ENCODE measurements around the gene IL6R.

Gene IL6R

DNA sequence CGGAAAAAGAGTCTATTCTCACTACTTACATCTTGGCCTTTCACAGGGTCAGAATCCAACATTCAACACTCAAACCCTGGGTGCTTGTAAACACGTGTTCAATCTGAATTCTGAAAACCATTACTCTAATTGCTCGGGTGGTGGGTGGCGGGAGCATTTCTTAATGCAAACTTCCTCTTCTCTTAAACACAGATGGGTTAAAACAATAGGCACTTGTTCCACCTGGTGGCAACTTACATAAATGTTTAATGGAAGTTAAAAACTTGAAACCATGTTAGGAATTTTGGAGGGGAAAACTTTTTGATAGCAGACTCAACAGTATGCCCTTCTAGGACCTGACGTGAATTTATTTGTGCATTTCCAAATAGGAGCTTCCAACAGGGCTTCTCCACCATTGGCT, 73.5 kb downstream of the IL6R start:
- in situ Hi-C loops (cut with MboI; ENCODE audit: low sequenced_read_pairs) = no loop called here

GRCh38 chr1:154479764-154480421, 74.8 kb downstream of the IL6R start:
- in situ Hi-C loops (cut with MboI; ENCODE audit: low sequenced_read_pairs) = loop anchor here (10.0 kb wide), 1 partner anchor 65 kb away; no protein-coding TSS in a partner anchor

- in situ Hi-C loops (cut with MboI; ENCODE audit: low sequenced_read_pairs) = loop anchor here (10.0 kb wide), 1 partner anchor 64 kb away; no protein-coding TSS in a partner anchor
Measured at GRCh38 chr1:154481053-154481452, 75.9 kb downstream of the IL6R start.

DNA sequence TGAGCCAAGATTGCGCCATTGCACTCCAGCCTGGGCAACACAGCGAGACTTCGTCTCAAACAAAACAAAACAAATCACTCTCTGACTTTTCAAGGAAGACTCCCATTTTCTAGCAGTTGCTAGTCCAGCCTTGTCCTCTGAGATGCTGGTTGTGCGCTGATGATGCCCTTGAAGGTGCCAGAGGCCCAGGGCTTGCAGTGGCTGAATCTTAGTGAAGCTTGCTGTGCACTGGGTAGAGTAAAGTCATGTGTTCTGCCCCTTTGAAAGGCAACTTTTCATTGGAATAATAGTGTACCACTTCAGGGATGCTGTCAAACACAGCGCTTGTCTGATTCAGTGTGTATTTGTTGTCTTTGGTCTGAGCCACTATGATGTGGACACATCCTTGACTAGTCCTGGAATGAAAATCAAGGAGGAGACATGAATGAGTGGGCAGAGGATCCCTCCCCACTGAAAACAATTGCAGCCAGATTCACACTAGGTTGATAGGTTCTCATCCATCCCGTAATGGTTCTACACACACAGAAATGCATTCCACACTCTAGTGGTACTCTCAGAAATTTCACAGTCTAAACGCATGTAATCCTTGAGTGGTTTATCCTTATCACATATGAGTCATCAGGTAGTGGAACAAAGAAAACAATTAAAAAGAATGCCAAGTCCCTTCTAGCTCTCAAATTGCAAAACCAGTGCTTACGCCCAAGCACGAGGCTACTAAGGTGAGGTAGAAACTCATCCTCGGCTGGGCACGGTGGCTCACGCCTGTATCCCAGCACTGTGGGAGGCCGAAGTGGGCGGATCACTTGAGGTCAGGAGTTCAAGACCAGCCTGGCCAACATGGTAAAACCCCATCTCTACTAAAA, 79.0 kb downstream of the IL6R start:
- in situ Hi-C loops (cut with MboI; ENCODE audit: low sequenced_read_pairs) = loop anchor here (10.0 kb wide), 1 partner anchor 61 kb away; no protein-coding TSS in a partner anchor

DNA sequence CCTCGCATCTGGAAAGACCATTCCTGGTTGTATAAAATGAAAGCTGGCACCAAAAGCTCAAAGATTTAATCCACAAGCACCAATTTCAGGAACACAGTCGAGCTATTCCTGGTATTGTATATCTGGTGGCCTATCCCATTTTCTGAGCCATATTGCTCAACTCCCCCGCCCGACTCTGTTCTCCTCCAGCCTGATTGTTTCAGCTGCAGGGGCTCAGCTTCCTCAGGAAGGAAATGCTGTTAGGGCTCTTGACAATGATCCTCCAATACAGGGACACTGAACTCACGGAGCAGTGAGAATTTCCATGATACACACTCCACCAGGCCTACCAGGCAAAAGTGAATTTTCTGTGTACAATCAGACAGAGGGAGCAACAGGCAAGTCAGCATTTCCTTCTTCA, 80.0 kb downstream of the IL6R start:
- in situ Hi-C loops (cut with MboI; ENCODE audit: low sequenced_read_pairs) = loop anchor here (10.0 kb wide), 1 partner anchor 60 kb away; no protein-coding TSS in a partner anchor

- in situ Hi-C loops (cut with MboI; ENCODE audit: low sequenced_read_pairs) = loop anchor here (10.0 kb wide), 1 partner anchor 59 kb away; no protein-coding TSS in a partner anchor
Measured at GRCh38 chr1:154485910-154486496, 80.9 kb downstream of the IL6R start.

DNA sequence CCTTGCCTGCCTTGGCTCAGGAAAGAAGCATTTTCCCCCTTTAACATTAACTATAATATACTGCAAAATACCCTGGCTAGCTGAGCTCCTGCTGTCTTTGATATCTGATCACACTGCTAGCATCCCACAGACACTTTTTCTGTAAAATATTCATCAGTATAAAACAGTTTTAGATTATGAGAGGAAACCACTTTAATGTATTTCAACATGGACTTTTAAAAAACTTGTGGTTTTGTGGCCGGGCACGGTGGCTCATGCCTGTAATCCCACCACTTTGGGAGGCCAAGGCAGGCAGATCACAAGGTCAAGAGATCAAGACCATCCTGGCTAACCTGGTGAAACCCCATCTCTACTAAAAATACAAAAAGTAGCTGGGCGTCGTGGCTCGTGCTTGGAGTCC, 81.6 kb downstream of the IL6R start:
- in situ Hi-C loops (cut with MboI; ENCODE audit: low sequenced_read_pairs) = loop anchor here (10.0 kb wide), 1 partner anchor 58 kb away; no protein-coding TSS in a partner anchor

DNA sequence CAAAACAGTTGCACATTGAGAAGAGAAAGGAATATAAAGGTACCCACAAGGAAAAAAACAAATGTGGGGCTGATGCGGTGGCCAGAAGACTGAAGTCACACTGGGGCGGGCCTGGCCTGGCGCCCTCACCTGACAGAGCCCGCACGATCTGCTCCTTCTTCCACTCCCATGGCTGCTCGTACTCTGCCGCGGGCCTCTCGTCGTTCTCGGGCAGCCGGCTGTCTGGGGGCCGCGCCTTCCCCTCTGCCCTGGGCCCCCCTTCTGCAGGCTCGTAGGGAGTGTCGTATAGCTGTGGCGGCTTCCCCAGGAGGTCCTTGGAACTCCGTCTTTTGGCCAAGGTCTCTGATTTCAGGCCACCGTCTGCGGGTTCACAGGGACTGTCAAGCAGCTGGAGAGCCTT, 83.8 kb downstream of the IL6R start:
- in situ Hi-C loops (cut with MboI; ENCODE audit: low sequenced_read_pairs) = loop anchor here (10.0 kb wide), 1 partner anchor 56 kb away; no protein-coding TSS in a partner anchor

DNA sequence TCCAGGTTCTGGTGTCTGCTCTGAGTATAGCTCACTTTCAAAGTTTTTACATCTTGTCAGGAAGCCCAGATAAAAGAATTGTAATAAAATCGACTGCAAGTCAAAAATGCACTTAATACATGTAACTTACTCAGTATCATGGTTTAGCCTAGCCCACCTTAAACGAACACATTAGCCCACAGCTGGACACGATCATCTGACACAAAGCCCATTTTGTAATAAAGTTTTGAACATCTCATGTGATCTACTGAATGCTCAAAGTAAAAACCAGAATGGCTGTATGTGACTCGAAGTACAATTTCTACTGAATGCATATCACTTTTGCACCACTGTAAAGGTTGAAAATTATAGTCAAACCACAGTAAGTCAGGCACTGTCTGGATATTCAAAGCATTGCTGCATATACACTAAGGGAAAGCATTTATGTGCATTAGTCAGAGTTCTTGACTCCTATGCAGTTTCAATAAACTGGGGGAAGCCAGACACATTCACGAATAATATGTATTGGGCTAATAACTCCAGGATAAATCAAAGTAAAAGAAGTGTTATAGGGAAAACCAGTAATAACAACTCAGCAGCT, 84.6 kb downstream of the IL6R start:
- in situ Hi-C loops (cut with MboI; ENCODE audit: low sequenced_read_pairs) = loop anchor here (10.0 kb wide), 1 partner anchor 55 kb away; no protein-coding TSS in a partner anchor

DNA sequence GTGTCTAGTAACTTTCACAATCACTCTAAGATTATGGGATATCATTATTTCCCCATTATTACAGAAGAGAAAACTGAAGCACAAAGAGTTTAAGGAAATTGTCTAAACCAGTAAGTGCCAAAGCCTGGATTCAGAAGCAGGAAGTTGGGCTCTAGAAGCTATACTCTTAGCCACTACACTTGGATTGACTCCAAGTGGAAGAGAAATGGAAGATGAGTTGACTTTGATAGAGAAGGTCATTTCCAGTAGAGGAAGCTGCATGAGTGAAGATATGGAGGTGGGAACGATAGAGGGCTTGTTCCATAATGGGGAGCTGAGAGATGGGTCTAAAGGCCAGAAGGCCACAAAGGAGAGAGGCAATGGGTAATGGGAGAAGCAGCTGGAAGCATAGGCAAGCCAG, 85.2 kb downstream of the IL6R start:
- in situ Hi-C loops (cut with MboI; ENCODE audit: low sequenced_read_pairs) = no loop called here

- in situ Hi-C loops (cut with MboI; ENCODE audit: low sequenced_read_pairs) = no loop called here
Measured at GRCh38 chr1:154492115-154492514, 87.0 kb downstream of the IL6R start.

DNA sequence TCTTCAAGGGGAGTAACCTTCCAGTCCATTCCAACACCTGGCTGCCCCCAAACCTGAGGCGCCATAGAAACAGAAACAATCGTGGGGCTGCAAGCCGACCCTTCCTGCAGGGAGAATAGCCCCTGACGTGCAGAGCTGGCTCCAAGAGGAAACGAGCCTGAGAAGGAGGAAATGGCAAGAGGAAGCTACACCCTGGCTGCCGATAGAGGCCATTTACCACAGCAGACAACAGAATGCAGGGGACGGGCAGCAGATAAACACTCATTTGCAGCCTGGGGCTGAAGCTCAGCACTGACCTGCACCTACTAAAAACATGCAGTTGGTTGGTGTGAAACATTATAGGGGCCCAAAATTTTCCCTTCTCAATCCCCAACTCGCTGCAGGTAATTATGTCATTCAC, 88.1 kb downstream of the IL6R start:
- in situ Hi-C loops (cut with MboI; ENCODE audit: low sequenced_read_pairs) = no loop called here

GRCh38 chr1:154495496-154496273, 90.5 kb downstream of the IL6R start:
- in situ Hi-C loops (cut with MboI; ENCODE audit: low sequenced_read_pairs) = no loop called here

GRCh38 chr1:154496383-154496782, 91.2 kb downstream of the IL6R start:
- in situ Hi-C loops (cut with MboI; ENCODE audit: low sequenced_read_pairs) = no loop called here

DNA sequence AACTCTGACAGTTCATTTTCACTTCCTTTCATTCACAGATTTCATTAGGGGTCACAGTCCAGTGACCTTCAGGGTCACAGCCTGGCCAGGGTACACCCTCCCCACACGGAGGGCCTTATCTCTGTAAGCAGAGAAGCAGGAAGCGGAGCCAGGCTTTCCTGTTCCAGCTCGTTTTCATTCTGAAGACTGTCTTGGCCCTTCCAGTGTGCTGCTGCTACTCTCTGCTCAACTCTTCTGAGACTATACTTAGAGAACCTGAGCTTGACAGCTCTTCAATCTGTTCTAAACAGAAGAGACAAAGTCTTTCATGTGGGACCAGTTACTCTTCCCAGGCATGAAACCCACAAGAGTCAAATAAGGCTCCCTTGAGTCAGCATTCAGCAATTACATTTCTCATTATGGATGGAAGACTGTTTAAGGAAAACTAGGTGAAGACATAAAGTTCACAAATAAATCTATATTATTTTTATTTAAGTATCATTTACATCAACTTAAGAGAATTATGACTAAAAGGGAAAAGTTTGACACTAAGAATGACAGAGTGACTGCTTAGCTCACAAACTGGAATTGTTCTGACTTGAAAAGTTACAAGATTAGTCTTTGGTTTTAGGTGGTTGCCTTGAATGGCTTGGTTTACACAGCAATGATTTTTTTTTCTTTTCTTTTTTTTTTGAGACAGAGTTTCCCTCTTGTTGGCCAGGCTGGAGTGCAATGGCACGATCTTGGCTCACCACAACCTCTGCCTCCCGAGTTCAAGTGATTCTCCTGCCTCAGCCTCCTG, 92.1 kb downstream of the IL6R start:
- in situ Hi-C loops (cut with MboI; ENCODE audit: low sequenced_read_pairs) = no loop called here

DNA sequence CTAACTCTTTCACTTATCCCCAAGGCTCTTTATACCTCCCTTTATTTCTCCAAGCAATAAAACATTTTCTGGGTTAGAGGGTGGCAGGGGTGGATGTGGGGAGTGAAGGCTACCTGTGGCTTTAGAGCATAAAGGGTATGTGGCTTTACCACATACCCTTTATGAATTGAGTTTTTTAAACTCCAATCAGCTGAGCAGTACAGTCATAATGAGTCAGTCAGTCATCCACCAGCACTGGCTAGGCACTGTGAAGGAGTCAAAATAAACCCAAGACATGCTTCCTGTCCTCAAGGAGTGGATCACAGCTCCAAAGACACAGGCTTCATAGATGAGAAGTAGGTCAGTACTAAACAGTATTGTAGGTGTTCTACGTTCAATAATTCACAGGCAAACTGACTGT, 94.3 kb downstream of the IL6R start:
- in situ Hi-C loops (cut with MboI; ENCODE audit: low sequenced_read_pairs) = no loop called here

- in situ Hi-C loops (cut with MboI; ENCODE audit: low sequenced_read_pairs) = no loop called here
Measured at GRCh38 chr1:154500533-154500932, 95.4 kb downstream of the IL6R start.

DNA sequence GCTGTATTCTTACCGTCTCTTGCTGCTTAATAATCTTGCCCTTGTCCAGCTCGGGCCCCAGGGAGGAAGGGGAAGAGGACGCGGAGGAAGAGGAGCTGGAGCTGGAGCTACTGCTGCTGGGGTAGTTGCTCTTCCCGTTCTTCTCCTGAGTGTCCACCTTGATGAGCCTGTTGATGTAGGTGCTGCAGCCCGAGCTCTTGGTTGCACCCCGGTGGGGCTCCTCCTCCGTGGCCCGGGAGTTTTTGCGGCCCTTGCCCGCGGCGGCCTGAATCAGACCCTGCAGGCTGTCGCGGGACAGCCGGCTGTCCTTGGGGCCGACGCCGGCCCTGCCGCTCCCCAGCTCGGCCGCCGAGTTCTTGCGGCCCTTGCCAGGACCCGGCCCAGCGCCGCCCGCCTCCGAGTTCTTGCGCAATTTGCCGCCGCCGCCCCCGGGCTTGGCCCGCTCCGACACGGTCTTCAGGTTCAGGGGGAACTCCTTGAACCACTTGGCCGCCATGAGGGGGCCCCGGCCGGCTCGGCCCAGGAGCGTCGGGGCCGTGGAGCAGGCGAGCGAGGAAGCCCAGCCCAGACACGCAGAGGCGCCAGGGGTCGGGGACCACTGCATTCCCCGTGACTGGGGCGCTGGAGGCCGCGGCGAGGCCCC, 96.4 kb downstream of the IL6R start:
- in situ Hi-C loops (cut with MboI; ENCODE audit: low sequenced_read_pairs) = no loop called here
